Coronary artery (tissue), 2 donors: ENCODE data around the gene PCDH1.
A peak's percentile ranks its signal among the peaks of the same experiment; 100 is the strongest.
"Not testable (repeated sequence)": the region's sequence is repeated elsewhere in the genome, so short reads cannot be mapped to it uniquely, and the experiment has no call there.

Source experiments
- DNase-seq: peaks from one replicate; pipeline ENCODE4 v3.0.0-alpha.2; 2017; ENCODE audit warnings: low spot score
- H3K27ac ChIP-seq, 2 donors: fragments of 200-600 bp; sonication (generic); one replicate each; pipeline ENCODE4 v1.5.1; 2016 to 2019
- H3K4me3 ChIP-seq: fragments of 200-600 bp; sonication (generic); 2 replicates; pipeline ENCODE4 v1.5.1; 2016; ENCODE audit warnings: mild to moderate bottlenecking, moderate library complexity
- CTCF ChIP-seq: fragments of 200-600 bp; sonication (generic); IDR thresholded peaks from one replicate; pipeline ENCODE4 v1.5.1; 2019; ENCODE audit warnings: antibody characterized with exemption

The PCDH1 gene

GRCh38 chr5:141897425-141897824, 19.2 kb upstream of the PCDH1 start:
- DNase-seq = no peak
- no peak for TF ChIP-seq CTCF
- no peak overlapping the region for H3K4me3 ChIP-seq
- no peak overlapping the region for H3K27ac ChIP-seq

GRCh38 chr5:141890429-141890828, 12.2 kb upstream of the PCDH1 start:
- not testable (repeated sequence) for H3K4me3 ChIP-seq, DNase-seq

GRCh38 chr5:141889282-141889871, 11.2 kb upstream of the PCDH1 start:
- DNase-seq = no peak
- TF ChIP-seq CTCF = no peak
- no peak overlapping the region for H3K4me3 ChIP-seq
- H3K27ac ChIP-seq = no peak overlapping the region

More at GRCh38 chr5:141890429-141890828, 12.2 kb upstream of the PCDH1 start:
- H3K27ac ChIP-seq = not testable (repeated sequence)

- TF ChIP-seq CTCF = no peak
- no peak for DNase-seq
- Histone ChIP-seq H3K27ac (no peak overlapping the region), H3K4me3 (no peak overlapping the region)
Observed at GRCh38 chr5:141883892-141884318, 5.7 kb upstream of the PCDH1 start.

- no peak for DNase-seq
- Histone ChIP-seq H3K27ac (no peak overlapping the region), H3K4me3 (peak overlapping the region; percentile 30)
- TF ChIP-seq CTCF = no peak
Observed at GRCh38 chr5:141883184-141883891, 5.1 kb upstream of the PCDH1 start.

GRCh38 chr5:141882594-141883183, 4.5 kb upstream of the PCDH1 start:
- TF ChIP-seq CTCF = no peak
- H3K27ac ChIP-seq = no peak overlapping the region
- no peak for DNase-seq
- H3K4me3 ChIP-seq = no peak overlapping the region

- DNase-seq = no peak
- Histone ChIP-seq H3K4me3 (no peak overlapping the region), H3K27ac (peak overlapping the region in 1 of 2 donors; percentile 33)
- TF ChIP-seq CTCF = no peak
Observed at GRCh38 chr5:141881886-141882285, 3.7 kb upstream of the PCDH1 start.
